Right lung (tissue), 5 donors: Measurements from ENCODE around the gene CBY1. TPM values are rescaled to one million over a fixed set of nuclear protein-coding genes. Genes with fewer than 3 reads are reported as not detected.

Experiments
- DNase-seq, 2 donors: peaks; one replicate each; pipeline ENCODE4 v3.0.0-alpha.2; 2013
- polyA plus RNA-seq, 5 donors: library from polyadenylated mRNA; unstranded; fragments of 120-200 nt; gene quantifications; one replicate each; pipeline versions ENCODE4 v1.2.1 to v1.2.3, GENCODE V29; 2013; ENCODE audit warnings: inconsistent platforms in 1 of 5, low replicate concordance in 1 of 5; ENCODE audit not compliant: insufficient read length in 5 of 5, insufficient read depth in 1 of 5

CBY1 gene
- polyA plus RNA-seq, 5 donors: 44.9 to 59.3 (median 56.3) TPM

DNA sequence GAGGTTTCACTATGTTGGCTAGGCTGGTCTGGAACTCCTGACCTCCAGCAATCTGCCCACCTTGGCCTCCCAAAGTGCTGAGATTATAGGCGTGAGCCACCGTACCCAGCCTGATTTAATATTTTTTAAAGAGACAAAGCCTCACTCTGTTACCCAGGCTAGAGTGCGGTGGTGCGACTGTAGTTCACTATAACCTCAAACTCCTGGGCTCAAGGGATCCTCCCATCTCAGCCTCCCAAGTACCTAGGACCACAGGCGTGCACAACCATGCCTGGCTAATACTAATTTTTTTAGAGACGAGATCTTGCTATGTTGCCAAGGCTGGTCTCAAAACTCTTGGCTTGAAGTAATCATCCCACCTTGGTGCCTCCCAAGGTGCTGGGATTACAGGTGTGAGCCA lies 62.8 kb downstream of the CBY1 start:
- DNase-seq: no peak

DNA sequence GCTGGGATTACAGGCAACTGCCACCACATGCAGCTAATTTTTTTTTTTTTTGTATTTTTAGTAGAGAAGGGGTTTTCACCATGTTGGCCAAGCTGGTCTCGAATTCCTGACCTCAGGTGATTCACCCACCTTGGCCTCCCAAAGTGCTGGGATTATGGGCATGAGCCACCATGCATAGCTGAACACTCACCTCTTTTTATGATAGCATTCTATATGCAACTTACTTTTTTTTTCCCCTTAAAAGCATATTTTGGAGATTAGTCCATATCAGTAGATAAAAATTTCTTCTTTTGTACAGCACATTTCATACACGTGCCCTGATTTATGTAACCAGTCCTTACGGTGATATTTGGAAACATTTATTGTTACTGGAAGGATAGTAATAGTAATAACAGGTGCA lies 63.9 kb downstream of the CBY1 start:
- no peak for DNase-seq

DNA sequence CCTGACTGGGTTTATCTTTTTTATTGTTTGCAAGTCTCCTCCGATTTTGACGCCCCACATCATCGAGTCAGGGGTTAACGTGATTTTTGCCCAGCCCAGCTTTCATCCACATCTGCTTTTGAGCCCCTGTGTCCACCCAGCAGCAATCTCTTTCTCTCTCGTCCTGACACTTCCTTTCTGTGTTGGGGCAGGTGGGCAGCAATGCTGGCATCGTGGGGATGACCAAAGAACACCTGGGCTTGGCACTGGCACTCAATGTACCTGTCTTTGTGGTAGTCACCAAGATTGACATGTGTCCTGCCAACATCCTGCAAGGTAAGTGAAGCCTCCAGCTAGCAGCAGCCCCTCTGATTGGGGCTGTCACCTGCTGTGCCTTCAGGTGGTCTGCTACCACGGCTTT lies 65.1 kb downstream of the CBY1 start:
- DNase-seq: no peak

Other genes starting within 250 kb of the CBY1 start
- under 1 TPM in 1 of 5 donors, not detected in 4; 0.10 TPM for gene KCNJ4, start 201.4 kb upstream of the CBY1 start, polyA plus RNA-seq
- gene KDELR3, start 188.5 kb upstream of the CBY1 start, polyA plus RNA-seq: 1 to 10 TPM; 6.2 to 9.5 (median 7.2) TPM
- 100 to 1,000 TPM; 579 to 954 (median 821) TPM for gene DDX17, start 150.3 kb upstream of the CBY1 start, polyA plus RNA-seq
- 1 to 10 TPM; 2.7 to 5.6 (median 3.6) TPM for gene DMC1, start 86.5 kb upstream of the CBY1 start, polyA plus RNA-seq
- gene FAM227A, start 246 bp upstream of the CBY1 start, polyA plus RNA-seq: 1 to 10 TPM; 4.5 to 7.1 (median 5.6) TPM
- gene TOMM22, start 25.3 kb downstream of the CBY1 start, polyA plus RNA-seq: 10 to 100 TPM; 84.8 to 92.2 (median 86.0) TPM
- gene JOSD1, start 44.3 kb downstream of the CBY1 start, polyA plus RNA-seq: 10 to 100 TPM; 46.3 to 55.6 (median 47.7) TPM
- 10 to 100 TPM; 36.0 to 45.8 (median 40.5) TPM for gene GTPBP1, start 49.3 kb downstream of the CBY1 start, polyA plus RNA-seq
- gene SUN2, start 99.4 kb downstream of the CBY1 start, polyA plus RNA-seq: 10 to 100 TPM; 50.9 to 71.6 (median 62.2) TPM
- 10 to 100 TPM; 32.2 to 40.6 (median 34.6) TPM for gene DNAL4, start 137.5 kb downstream of the CBY1 start, polyA plus RNA-seq
- gene NPTXR, start 187.4 kb downstream of the CBY1 start, polyA plus RNA-seq: 10 to 100 TPM in 2 of 5 donors, 1 to 10 TPM in 3; 7.0 to 12.5 (median 8.4) TPM
- gene CBX6, start 215.6 kb downstream of the CBY1 start, polyA plus RNA-seq: 10 to 100 TPM; 20.9 to 42.7 (median 35.2) TPM